ENCODE data around the gene CBX5. TPM values are rescaled to one million over a fixed set of nuclear protein-coding genes. Genes with fewer than 3 reads are reported as not detected.
"Not testable (repeated sequence)": the region's sequence is repeated elsewhere in the genome, so short reads cannot be mapped to it uniquely, and the experiment has no call there.

CBX5 gene
- total RNA-seq: 35.2 TPM
- long read RNA-seq, full-length matches to known transcripts: 16 of 25 reads
- long read RNA-seq, partial matches to known transcripts: 0 of 25 reads
- long read RNA-seq, other reads (novel, unspliced or antisense): 9 of 25 reads

DNA sequence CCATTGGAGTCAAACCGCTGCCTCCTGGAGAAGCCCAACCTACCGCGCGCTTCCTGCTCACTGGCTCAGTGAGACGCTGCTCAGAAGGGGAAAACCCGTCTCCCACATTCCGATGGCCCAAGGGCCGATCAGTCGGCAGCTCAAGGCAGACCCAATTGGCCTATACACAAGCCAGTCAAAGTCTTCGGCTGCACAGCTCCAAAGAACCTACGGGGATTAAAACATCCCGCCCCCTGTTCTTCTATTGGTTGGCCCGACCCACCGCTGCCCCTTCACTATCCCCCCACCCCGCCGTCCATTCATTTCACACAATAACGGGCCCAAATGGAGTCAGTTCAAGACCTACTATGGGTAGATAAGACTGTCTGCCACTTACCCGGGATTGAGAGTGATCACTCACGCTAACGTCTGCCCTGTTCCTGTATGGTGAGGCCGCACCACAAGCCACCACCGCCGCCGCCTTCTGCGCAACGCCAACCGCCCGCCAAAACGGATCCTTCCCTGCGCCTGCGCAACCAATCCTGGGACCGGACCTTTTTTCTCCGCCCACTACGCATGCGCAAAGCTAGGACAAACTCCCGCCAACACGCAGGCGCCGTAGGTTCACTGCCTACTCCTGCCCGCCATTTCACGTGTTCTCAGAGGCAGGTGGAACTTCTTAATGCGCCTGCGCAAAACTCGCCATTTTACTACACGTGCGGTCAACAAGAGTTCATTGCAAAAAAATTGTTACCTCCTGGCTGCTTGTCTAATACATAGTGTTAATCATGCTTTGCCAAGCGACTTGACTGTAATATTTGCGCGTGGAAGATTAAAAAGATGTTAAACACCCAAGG lies at the start of gene CBX5:
Gene CBX5 (minus strand): TSS at position 491 of the 836 bp plus-strand sequence. CDS start 22,472 bp downstream, outside the sequence.
- DNase-seq (ENCODE audit: low spot score): peak; percentile 100

DNA sequence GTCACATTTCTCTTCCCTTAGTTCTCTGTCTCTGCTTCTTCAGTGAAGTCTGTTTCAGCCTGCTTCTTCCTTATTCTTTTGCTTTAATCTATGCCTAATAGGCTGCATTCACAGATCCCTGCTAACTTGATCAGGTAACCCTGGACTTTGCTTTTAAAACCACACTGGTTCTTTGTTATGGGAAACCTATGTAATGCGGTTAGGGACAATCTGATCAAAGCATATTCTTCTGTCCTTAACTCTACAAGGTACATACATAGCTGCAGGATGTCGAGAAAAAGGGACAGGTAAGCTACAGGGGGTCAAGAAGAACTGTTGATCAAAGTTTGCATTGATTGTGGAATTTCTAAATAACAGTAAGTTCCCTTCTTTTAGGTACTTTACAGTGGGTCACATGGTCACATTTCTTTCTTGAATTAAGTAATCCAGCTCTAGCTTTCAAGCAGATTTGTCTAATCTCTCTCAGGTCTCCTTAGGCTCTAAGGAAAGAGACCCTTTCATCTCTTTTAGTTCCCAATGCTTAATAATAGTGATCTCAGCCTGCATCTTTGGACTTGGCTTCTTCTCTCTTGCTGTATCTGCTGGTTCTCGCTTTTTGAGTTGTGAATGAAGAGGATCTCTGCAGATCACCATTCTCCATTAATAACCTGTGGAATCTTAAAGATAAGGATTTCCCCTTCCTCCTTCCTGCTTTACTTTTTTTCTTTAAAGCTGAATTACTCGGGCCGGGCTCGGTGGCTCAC lies 48.8 kb upstream of the CBX5 start:
- DNase-seq (ENCODE audit: low spot score): no peak

DNA sequence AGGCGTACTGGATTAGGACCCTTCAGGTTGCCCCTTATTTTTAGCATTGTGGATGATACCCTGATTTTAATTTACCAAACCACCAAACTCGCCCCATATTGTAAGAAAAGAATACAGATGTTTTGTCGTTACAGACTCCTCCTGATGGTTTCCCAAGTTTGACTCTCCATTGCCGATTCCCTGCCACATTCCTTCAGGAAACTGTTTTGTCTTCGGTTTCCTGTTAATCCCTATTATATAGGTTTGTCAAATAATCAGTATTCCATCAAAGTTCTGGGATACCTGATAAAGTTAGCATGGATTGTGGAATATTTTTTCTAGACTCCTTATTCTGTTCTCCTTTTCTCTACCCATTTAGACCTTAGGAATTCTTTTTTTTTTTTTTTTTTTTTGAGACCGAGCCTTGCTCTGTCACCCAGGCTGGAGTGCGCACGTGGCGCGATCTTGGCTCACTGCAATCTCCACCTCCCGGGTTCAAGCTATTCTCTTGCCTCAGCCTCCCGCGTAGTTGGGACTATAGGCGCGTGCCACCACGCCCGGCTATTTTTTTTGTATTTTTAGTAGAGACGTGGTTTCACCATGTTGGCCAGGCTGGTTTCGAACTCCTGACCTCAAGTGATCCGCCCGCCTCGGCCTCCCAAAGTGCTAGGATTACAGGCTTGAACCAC lies 45.7 kb upstream of the CBX5 start:
- not testable (repeated sequence) for DNase-seq (ENCODE audit: low spot score)

DNA sequence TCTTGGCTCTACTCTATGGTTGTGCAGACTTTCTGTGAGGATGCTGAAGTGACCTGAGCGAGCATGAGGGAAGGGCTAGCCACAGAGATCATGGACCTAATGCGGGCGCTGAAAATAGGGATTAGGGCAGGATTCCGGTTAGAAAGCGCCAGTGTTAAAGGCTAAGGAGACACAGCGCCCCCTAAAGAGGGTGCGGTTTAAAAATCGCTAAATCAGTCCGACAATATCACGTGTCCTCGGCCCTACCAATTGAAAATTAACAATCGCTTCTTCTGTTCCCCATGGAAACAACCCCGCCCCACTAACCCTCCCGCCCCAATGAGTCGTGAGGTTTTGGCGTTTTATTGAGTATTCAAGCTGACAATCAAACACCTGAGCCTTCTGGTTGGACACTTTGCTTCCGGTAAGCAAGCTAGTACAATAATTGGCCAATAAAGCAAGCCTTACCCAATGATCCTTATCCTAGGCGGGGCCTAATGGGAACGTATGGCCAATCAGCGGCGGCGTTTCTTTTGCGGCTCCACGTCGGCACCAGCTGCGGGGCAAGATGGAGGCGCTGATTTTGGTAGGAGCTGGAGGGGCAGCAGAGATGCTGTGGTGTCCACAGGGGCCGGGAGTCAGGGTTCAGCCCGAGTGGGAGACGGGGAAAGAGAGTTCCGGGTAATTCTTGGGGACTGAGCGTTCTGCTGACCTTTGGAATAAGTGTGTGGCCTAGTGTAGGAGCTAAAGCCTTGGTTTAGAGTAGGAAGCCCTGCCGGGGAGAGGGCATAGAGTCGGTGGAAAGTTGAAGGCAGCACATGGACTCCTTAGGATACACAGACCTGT lies 44.9 kb upstream of the CBX5 start, which contains the start of gene COPZ1:
Gene COPZ1 (plus strand): TSS at position 515 of the 825 bp plus-strand sequence. CDS start 33 bp downstream, at position 548.
- DNase-seq (ENCODE audit: low spot score): peak; percentile 95

DNA sequence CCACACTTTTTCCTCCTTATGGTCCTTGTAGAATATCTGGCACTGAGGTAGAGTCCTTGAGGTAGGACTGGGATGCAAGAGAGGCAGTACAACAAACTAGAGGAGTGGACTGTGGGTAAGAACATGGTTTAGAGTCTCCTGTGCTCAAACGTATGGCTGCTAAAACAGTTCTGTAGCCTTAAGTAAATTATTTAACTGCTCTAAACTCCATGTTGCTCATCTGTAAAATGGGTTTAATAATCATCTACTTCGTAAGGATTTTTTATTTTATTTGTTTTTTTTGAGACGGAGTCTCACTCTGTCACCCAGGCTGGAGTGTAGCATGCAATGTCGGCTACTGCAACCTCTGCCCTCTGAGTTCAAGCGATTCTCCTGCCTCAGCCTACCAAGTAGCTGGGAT lies 41.4 kb upstream of the CBX5 start:
- no peak for DNase-seq (ENCODE audit: low spot score)

DNA sequence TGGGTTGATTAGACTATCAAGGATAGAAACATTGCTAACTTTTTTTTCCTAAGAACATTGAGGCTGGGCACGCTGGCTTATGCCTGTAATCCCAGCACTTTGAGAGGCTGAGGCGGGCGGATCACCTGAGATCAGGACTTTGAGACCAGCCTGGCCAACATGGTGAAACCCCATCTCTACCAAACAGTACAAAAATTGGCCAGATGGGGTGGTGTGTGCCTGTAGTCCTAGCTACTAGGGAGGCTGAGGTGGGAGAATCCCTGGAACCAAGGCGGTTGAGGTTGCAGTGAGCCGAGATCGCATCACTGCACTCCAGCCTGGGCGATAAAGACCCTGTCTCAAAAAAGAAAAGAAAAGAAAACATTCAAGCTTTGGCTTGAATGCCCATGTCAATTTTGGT lies 32.4 kb upstream of the CBX5 start:
- not testable (repeated sequence) for DNase-seq (ENCODE audit: low spot score)

DNA sequence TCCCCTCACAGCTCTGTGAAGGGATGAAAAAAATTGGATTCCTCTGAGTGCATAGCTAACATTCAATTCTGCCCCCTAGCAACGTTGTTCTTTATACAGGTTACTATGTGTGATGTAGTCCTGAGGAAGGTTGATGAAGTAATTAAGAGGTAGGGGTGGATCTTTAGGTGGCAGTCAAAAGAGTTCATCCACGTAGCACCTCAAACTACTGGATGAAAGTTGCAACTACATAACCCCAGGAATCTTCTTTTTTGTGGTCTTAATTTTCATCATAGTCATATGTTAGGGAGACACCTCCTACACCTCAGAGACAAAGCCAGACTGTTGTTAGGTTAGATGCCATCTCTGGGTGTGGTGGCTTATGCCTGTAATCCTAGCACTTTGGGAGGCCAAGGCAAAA lies 31.1 kb upstream of the CBX5 start:
- DNase-seq (ENCODE audit: low spot score): no peak

DNA sequence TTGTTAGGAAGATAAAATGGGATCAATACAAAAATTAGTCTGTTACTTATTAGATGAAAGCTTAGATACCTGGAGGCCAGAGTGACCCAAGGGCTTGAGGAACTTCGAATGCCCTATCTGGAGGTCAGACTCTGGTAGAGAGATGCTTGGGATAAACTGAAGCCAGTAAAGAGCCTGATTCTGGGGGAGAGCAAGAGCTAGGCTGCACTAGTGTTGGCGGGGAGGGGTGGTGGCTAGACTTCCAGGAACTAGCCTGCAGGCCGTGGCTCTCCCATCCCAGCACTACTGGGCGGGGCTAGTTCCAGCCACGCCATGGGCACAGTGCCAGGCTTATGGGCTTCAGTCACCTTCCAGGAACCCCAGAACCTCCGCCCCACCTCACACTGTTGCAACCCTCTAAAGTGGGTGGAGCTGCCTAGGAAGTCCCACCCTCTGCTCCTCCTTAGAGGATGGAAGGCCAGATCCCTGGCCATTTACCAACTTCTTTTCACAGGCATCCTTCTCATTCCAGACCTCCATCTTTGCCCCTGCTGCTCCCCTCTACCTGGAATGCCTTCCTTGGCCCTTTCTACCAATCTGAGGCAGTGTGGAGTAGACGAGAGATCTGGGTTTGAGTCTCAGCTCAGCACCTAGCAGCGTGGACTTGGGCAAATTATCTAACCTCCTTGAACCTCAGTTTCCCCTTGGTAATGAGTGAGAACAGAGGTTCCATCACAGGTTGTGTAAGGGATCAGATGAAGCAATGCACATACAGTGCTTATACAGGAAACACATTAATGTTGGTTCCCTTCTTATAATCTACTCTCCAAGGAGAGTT lies 27.2 kb upstream of the CBX5 start:
- peak; percentile 93 for DNase-seq (ENCODE audit: low spot score)

DNA sequence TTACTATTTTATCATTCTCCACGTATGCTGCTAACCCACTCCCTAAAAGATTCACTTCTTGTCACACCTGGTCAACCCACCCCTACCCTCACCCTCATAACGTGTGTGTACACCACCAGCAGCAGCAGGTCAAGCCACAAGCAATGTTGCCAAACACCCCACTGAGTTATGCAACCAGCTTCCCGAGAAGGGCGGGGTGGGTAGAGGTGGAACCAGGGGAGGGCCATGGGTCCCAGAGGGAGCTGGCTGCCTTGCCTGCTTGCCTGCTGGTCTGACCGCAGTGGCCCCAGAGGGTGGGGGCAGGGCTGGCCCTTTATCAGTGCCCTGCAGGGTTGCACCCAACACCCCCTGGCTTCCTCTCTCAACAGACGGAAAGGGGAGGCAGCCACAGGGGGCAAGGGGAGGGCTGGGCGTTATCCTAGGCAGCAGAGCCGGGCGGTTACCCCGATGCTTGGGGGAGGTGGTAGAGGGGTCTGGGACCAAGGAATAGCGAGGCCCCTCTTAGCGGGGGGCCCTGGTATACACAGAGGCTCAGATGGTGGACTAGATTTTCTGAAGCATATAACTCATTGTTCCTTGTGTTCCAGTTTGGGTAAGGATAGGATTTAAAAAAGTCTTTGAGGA lies 24.4 kb upstream of the CBX5 start:
- peak; percentile 91 for DNase-seq (ENCODE audit: low spot score)

DNA sequence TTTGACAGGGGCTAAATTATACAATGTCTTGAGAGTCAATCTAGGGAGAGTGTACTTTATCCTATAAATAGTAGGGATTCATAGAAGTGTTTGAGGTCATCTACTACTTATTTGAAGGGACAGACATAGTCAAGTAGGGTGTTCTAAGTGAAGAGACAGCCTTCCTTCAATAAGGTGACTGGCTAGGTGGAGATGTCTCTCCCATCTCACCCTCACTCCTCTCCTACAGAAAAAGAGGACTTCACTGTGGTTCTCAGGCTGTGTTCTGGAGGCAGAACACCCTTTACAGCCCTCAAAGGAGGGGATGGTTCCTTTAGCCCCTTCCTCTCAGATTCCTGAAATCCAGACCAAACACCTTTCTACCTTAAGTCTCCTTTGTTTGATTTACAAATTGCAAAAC lies 23.7 kb upstream of the CBX5 start:
- no peak for DNase-seq (ENCODE audit: low spot score)

DNA sequence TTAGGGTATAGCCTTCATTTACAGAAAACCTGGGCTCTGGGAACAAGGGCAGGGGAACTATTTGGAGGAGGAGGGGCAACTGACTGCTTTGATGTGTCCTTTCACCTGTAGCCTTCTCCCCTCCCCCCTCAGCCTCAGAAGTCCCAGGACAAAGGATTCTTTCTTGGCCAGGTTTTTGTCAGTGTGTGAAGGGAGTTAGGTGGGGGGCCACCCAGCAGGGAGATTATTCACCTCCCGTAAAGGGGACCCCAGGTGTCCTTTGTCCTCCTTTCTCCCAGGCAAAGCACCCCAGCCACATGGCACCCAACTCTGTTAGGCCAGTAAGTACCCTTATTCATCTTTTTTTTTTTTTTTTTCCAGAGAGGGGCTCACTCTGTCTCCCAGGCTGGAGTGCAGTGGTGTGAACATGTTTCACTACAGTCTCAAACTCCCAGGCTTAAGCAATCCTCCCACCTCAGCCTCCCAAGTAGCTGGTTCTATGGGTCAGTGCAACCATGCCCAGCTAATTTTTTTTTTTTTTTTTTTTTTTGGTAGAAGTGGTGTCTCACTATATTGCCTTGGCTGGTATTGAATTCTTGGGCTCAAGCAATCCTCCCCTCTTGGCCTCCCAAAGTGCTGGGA lies 21.6 kb upstream of the CBX5 start:
- no peak for DNase-seq (ENCODE audit: low spot score)

DNA sequence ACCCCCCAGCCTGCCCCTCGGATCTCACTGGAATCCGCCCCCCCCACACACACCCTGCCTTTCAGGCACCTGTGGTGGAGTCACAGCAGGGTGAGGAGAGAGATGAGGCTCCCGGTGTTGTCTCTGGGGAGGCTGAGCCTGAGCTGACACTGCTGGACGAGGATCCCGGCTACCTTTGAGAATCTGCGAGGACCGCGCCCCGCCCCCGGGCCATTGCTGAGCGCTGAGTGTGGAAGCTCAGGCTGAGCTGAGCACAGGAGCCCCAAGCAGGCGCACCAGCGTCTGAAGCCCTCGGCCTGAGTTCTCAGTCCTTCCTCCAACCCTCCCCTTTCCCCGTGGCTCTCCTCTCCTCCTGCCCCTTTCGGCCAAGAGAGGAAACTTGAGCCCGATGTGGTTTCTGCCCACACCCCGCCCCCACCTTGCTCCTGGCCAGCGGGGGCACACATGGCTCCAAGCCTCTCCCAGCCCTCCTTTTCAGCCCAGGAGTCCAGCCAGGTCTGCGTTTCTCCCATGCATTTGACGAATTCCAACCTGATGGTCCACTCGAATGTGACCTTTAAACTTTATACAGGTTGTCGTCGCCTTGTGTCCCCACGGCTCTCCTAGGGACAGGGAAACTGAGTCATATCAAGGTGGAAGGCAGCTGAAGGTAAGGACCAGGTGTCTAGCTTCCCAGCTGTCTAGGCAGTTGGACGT lies 21.0 kb upstream of the CBX5 start, which contains the start of gene NFE2:
Gene NFE2 (minus strand): TSS at position 284 of the 696 bp plus-strand sequence. CDS start 5,767 bp downstream, outside the sequence.
- peak; percentile 91 for DNase-seq (ENCODE audit: low spot score)

DNA sequence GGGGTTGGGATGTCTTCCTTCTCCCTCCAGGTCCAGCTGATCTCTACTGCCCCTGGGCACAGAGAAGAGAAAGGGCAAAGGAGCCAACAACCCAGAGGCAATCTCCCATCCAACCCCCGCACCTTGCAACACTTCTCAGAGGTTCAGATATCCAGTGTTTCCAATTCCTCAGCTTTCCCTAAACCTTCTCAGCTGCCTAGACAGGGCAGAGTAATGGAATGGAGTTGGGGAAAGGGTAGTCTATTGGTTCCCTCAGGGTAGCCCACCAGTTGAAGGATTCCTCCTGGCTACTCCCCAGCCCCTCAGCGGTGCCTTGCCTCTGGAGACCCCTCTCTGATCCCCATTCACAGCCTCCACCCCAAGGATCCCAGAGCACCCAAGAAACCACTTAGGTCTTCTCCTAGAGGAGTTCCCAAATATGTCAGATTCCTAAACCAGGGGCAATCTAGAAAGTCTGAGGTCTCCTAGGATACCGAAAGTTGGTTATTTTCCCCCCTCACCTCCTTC lies 20.4 kb upstream of the CBX5 start:
- no peak for DNase-seq (ENCODE audit: low spot score)

DNA sequence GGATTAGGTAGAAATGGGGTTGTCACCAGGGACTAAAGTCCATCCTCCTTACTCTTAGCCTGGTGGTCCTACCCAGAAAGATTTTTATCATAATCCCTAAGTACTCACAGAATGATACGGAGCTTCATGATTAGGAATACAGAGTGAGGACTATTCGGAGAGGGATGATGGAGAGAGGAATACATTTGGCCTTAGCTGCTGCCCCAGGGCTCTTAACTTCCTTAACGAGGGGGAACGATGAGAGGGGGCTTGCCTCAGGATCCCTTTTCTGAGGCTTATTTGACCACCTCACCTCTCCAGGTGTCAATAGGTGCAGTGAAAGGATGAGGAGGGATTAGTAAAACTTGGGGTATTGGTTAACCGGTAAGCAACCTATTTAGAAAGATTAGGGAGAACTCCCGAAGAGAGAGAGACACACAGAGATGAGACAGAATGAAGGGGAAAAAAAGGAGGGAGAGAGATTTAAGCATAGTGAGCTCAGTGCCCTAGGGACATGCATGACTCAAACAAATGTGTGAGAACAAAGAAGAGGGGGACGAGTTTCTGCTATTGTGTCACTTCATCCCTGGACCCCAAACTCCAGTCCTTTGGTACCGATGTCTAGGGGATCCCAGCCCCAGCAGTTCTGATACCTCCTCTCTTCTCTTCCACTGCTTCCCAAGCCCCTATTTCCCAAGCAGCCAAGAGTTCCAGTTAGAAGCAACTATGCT lies 19.7 kb upstream of the CBX5 start:
- peak; percentile 9 for DNase-seq (ENCODE audit: low spot score)

DNA sequence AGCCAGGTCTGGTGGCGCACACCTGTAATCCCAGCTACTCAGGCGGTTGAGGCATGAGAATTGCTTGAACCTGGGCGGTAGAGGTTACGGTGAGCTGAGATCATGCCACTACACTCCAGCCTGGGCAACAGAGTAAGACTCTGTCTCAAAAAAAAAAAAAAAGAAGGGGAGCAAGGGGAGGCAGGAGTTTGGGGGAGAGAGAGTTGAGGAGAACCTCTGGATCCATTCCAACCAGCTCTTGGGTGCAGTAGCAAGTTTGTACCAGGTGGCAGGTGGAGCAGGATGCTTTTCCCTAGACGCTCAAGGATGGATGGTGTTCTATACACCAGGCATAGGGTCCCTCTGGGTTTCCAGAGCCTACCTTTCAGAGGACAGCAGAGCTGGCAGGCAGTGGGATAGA lies 19.0 kb upstream of the CBX5 start:
- peak; percentile 37 for DNase-seq (ENCODE audit: low spot score)

DNA sequence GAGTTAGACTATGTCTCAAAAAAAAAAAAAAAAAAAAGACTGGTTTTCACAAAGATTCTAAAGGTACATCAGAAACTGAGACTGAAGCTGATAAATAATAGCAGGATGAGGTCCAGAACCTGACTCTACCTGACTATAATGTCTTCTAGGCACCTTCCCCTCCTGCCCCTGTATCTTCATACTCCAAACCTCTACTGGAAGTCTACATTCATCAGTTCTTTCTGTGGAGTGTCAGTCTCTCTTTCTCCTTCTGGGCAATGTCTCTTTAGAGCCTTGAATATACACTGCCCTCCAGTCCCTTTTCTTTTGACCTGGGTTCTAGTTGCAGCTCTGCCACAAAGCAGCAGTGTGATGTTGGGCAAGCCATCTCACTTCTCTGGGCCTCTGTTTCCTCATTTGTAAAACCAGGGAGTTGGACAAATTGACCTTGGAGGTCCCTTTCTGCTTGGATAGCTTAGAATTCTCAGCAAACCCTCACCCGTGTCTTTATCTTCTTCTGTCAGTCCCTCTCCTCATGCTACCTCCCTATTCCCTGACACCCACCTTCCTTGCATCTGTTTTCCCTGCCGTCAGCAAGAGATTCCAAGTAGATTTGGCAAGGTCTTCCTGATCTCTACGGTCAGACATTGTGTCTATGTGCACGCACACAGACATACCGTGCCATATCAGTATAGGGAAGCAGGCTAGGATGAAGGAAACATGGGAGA lies 16.6 kb upstream of the CBX5 start:
- DNase-seq (ENCODE audit: low spot score): peak; percentile 0
